OCI-LY1 (cell line): ENCODE data around the gene FASN.
"Not testable (repeated sequence)": the region's sequence is repeated elsewhere in the genome, so short reads cannot be mapped to it uniquely, and the experiment has no call there.

Source experiments
- CTCF ChIP-seq: fragments of 200-600 bp; sonication (generic), shearing (Covaris generic); IDR thresholded peaks from 2 replicates; pipeline ENCODE4 v1.5.1; 2017; ENCODE audit warnings: mild to moderate bottlenecking, antibody characterized with exemption, low read length, moderate library complexity, mixed read lengths
- EZH2 ChIP-seq: fragments of 200-600 bp; sonication (generic), shearing (Covaris generic); IDR thresholded peaks from 2 replicates; pipeline ENCODE4 v1.8.0; 2017; ENCODE audit warnings: borderline replicate concordance, mixed run types, mild to moderate bottlenecking, antibody characterized with exemption, low read length, moderate library complexity, mixed read lengths

GRCh38 chr17:82133166-82133953 is 35.3 kb upstream of the FASN start:
- TF ChIP-seq CTCF, EZH2: not testable (repeated sequence)
